B cell (primary cell): ENCODE measurements around the gene NFRKB. TPM values are rescaled to one million over a fixed set of nuclear protein-coding genes. Genes with fewer than 3 reads are reported as not detected.

Source experiments
- ATAC-seq: fragments of 200-7000 bp; cut with Tn5 transposase; one replicate; pipeline ENCODE4 v1.10.0; 2021; ENCODE audit warnings: low read depth, mild to moderate bottlenecking, moderate number of reproducible peaks, moderate library complexity
- CTCF ChIA-PET: fragments of 350-600 bp; sonication (Branson Sonifier 250); formaldehyde crosslinking; loops from one replicate; lab custom pipeline; 2021; ENCODE audit warnings: antibody characterized with exemption, inconsistent platforms; lab: Charles Lee
- POLR2A ChIA-PET: fragments of 350-600 bp; sonication (Branson Sonifier 250); formaldehyde crosslinking; loops from one replicate; lab custom pipeline; 2021; ENCODE audit warnings: antibody characterized with exemption; lab: Charles Lee
- DNase-seq: peaks from one replicate; pipeline ENCODE4 v3.0.0; 2013
- H2AFZ ChIP-seq: 2 replicates; pipeline ENCODE4 v1.6.1; 2012; ENCODE audit warnings: mild to moderate bottlenecking, low read depth, low read length; ENCODE audit not compliant: insufficient read depth, poor library complexity, severe bottlenecking
- H3K27ac ChIP-seq, 2 donors: 1 replicate in 1 of 2; 2 replicates in 1 of 2; pipeline ENCODE4 v1.5.1; 2012 to 2013; ENCODE audit warnings: low read length in 2 of 2, mild to moderate bottlenecking in 2 of 2, moderate library complexity in 1 of 2
- H3K27me3 ChIP-seq, 4 experiments: fragments of 200-600 bp in 1 of 4; sonication (generic) in 1 of 4; replicated peaks in 1 of 4; 1 replicate in 2 of 4; 2 replicates in 2 of 4; pipeline versions ENCODE4 v1.6.1 to v1.7.0; 2013 to 2016; ENCODE audit warnings: low read length in 3 of 4, mild to moderate bottlenecking in 2 of 4, mixed read lengths in 1 of 4, moderate library complexity in 1 of 4; ENCODE audit not compliant: insufficient read depth in 4 of 4, control insufficient read depth in 3 of 4; ENCODE audit errors: control extremely low read depth in 1 of 4
- H3K36me3 ChIP-seq, 2 experiments: replicated peaks in 1 of 2; 1 replicate in 1 of 2; 2 replicates in 1 of 2; pipeline versions ENCODE4 v1.6.1 to v1.7.1; 2013; ENCODE audit warnings: low read length in 1 of 2; ENCODE audit not compliant: insufficient read depth in 2 of 2, control insufficient read depth in 1 of 2; ENCODE audit errors: control extremely low read depth in 1 of 2, extremely low read depth in 1 of 2
- H3K4me1 ChIP-seq, 2 donors: fragments of 200-600 bp in 1 of 2; sonication (generic) in 1 of 2; 1 replicate in 1 of 2; 2 replicates in 1 of 2; pipeline versions ENCODE4 v1.5.1 to v1.6.1; 2013 to 2017; ENCODE audit warnings: low read length in 2 of 2; ENCODE audit not compliant: control insufficient read depth in 2 of 2, insufficient read depth in 2 of 2
- H3K4me2 ChIP-seq: replicated peaks from 2 replicates; pipeline ENCODE3; 2012; ENCODE audit warnings: mild to moderate bottlenecking, low read depth, low read length; ENCODE audit not compliant: poor library complexity, severe bottlenecking
- H3K4me3 ChIP-seq, 5 experiments: fragments of 200-600 bp in 1 of 5; sonication (generic) in 1 of 5; 1 replicate in 3 of 5; 2 replicates in 2 of 5; pipeline versions ENCODE4 v1.5.1 to v1.7.0; 2011 to 2016; ENCODE audit warnings: low read length in 4 of 5, mild to moderate bottlenecking in 4 of 5, low read depth in 2 of 5, control low read depth in 1 of 5, moderate library complexity in 1 of 5; ENCODE audit not compliant: insufficient read depth in 1 of 5; ENCODE audit errors: control extremely low read depth in 1 of 5, extremely low read depth in 1 of 5
- H3K79me2 ChIP-seq: fragments of 200-600 bp; sonication (generic); one replicate; pipeline ENCODE4 v1.6.0; 2016; ENCODE audit warnings: low read length; ENCODE audit not compliant: control insufficient read depth, insufficient read depth
- H3K9ac ChIP-seq: fragments of 200-600 bp; sonication (generic); 2 replicates; pipeline ENCODE4 v1.6.1; 2017; ENCODE audit warnings: mild to moderate bottlenecking, low read length, moderate library complexity
- H3K9me3 ChIP-seq, 3 donors: one replicate each; pipeline versions ENCODE4 v1.6.1 to v1.7.1; 2013; ENCODE audit warnings: low read length in 2 of 3; ENCODE audit not compliant: control insufficient read depth in 2 of 3, insufficient read depth in 1 of 3; ENCODE audit errors: control extremely low read depth in 1 of 3
- H4K20me1 ChIP-seq: 2 replicates; pipeline ENCODE4 v1.6.0; 2012; ENCODE audit warnings: mild to moderate bottlenecking, low read length; ENCODE audit not compliant: insufficient read depth, control insufficient read depth, poor library complexity, severe bottlenecking
- H3K27ac Mint-ChIP-seq: one replicate; pipeline ENCODE4 v1.8.0; 2021; ENCODE audit warnings: mixed read lengths
- H3K27me3 Mint-ChIP-seq: one replicate; pipeline ENCODE4 v1.8.0; 2021; ENCODE audit warnings: mixed read lengths
- H3K4me1 Mint-ChIP-seq: one replicate; pipeline ENCODE4 v1.8.0; 2021; ENCODE audit warnings: mixed read lengths
- H3K4me3 Mint-ChIP-seq: one replicate; pipeline ENCODE4 v1.8.0; 2021; ENCODE audit warnings: mixed read lengths
- H3K9me3 Mint-ChIP-seq: one replicate; pipeline ENCODE4 v1.8.0; 2022; ENCODE audit warnings: mixed read lengths; ENCODE audit not compliant: insufficient read depth
- EZH2 ChIP-seq: IDR thresholded peaks from 2 replicates; pipeline ENCODE4 v1.6.1; 2012; ENCODE audit warnings: borderline replicate concordance, low read depth, mild to moderate bottlenecking, moderate library complexity, low read length; ENCODE audit not compliant: insufficient read depth, poor library complexity, severe bottlenecking
- WGBS: methylation state at CpG from one replicate; pipeline ENCODE4 v1.1.5; 2013; ENCODE audit warnings: missing lambda C conversion rate; ENCODE audit not compliant: insufficient coverage; 5-methylcytosine and 5-hydroxymethylcytosine counted together
- intact Hi-C: fragments of 100-400 bp; cut with micrococcal nuclease; formaldehyde crosslinking; loops from one replicate; pipeline ENCODE4 v1.10.0; 2022
- polyA plus RNA-seq: library from polyadenylated mRNA; depleted of rRNA; stranded (reverse); fragments of >200 nt; gene quantifications from 2 replicates; pipeline ENCODE4 v1.2.3, GENCODE V29; 2012
- total RNA-seq, 2 donors: library from RNA; stranded (reverse); fragments of 120-200 nt in 1 of 2; gene quantifications; 1 replicate in 1 of 2; 2 replicates in 1 of 2; pipeline versions ENCODE4 v1.2.3 to v1.2.4, GENCODE V29; 2013 to 2022
- TF ChIP-seq, protein P1 (sequence below): fragments of 200-600 bp; IDR thresholded peaks from one replicate; pipeline ENCODE4 v1.8.0; 2022; ENCODE audit warnings: antibody characterized with exemption, mild to moderate bottlenecking

NFRKB gene
- total and polyA plus RNA-seq, 2 donors (not counting 1 experiment from before 2014, with no cell fraction given), result 28.2 to 36.9 TPM

DNA sequence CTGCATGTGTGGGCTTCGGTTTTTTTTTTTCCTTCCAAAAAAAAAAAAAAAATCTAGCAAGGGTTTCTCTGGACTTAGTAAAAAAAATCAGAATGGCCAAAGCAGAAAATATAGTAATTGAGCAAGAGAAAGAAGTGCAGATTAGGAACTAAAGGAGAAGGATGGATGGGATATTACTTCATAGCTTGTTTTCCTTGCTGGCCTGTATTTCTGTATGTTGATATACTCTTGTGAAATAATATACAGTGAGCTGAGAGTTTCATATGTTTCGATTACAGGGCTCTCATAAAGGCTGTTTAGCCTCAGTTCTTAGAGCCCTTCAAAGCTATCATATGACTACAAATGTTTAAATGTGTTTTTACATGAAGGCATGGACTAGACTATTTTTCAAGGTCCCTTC lies 34.3 kb upstream of the NFRKB start:
- Histone ChIP-seq H3K27ac (no peak overlapping the region), H4K20me1 (no peaks in the 10 kb centered on the region), H3K4me2 (no peak overlapping the region), H3K4me1 (no peaks in the 10 kb centered on the region), H3K27me3 (no peaks in the 10 kb centered on the region), H3K4me3 (no peak overlapping the region), H3K36me3 (peaks cover 0 to 10% of the 10 kb centered on the region in 2 experiments), H3K9ac (no peak overlapping the region), H2AFZ (no peak overlapping the region), H3K9me3 (no peaks in the 10 kb centered on the region), H3K79me2 (no peaks in the 10 kb centered on the region)
- TF ChIP-seq, protein P1, sequence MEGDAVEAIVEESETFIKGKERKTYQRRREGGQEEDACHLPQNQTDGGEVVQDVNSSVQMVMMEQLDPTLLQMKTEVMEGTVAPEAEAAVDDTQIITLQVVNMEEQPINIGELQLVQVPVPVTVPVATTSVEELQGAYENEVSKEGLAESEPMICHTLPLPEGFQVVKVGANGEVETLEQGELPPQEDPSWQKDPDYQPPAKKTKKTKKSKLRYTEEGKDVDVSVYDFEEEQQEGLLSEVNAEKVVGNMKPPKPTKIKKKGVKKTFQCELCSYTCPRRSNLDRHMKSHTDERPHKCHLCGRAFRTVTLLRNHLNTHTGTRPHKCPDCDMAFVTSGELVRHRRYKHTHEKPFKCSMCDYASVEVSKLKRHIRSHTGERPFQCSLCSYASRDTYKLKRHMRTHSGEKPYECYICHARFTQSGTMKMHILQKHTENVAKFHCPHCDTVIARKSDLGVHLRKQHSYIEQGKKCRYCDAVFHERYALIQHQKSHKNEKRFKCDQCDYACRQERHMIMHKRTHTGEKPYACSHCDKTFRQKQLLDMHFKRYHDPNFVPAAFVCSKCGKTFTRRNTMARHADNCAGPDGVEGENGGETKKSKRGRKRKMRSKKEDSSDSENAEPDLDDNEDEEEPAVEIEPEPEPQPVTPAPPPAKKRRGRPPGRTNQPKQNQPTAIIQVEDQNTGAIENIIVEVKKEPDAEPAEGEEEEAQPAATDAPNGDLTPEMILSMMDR, result no peak
- no peak for TF ChIP-seq EZH2
- DNase-seq, result no peak
- no peak overlapping the region for H3K27ac Mint-ChIP-seq
- CTCF ChIA-PET, result interaction anchor here (0.8 to 19.3 kb wide), 5 partner anchors 10 to 283 kb away, joined by 3 to 339 read pairs (median 3); no protein-coding TSS in a partner anchor
- no peak overlapping the region for H3K4me3 Mint-ChIP-seq
- H3K9me3 Mint-ChIP-seq, result no peaks in the 10 kb centered on the region
- intact Hi-C loops, result no loop called here
- WGBS, result no CpG with 5 or more reads among the region's 2 CpGs
- no peaks in the 10 kb centered on the region for H3K27me3 Mint-ChIP-seq
- no peak for ATAC-seq
- POLR2A ChIA-PET, result no interaction called here
- no peaks in the 10 kb centered on the region for H3K4me1 Mint-ChIP-seq

DNA sequence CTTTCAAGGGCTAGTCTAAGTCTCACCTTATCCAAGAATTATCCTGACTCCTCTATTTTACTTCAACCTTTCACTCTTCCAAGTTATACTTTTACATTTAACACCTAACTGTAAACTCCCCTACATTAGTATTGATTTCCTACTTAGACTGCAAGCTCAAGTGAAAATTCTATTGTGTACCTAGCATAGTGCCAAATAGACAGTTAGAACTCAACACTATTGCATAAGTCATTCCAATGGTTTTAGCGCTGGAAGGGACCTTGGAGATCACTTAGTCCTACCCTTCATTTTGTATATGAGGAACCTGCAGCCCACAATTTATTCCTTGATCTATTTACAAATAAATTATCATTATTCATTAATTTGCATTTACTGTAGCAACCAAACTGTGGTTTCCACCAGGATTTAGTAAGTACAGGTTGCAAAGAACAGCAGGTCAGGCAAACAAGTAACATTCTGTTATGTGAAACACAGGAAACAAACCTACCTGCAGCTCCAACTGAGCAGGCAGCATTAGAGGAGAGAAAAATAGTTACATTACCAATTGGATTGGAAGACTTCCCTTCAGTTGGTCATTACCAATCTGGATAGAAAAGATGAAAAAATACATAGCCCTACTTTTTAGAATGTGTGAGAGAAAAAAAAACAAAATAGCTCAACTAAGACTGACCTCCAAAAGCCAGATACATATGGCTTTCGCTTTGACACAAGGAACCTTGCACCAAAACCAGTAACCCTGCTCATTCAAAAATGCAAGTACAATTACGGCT lies 33.7 kb upstream of the NFRKB start:
- no peak for ATAC-seq
- no peaks in the 10 kb centered on the region for H3K4me1 ChIP-seq
- ChIA-PET POLR2A (no interaction called here), CTCF (interaction anchor here (0.8 to 19.3 kb wide), 3 partner anchors 16 to 204 kb away, joined by 3 to 339 read pairs (median 4); no protein-coding TSS in a partner anchor)
- no peak overlapping the region for H3K4me2 ChIP-seq
- no peak for DNase-seq
- H3K27me3 Mint-ChIP-seq, result no peaks in the 10 kb centered on the region
- no peak overlapping the region for H3K9ac ChIP-seq
- no peaks in the 10 kb centered on the region for H3K79me2 ChIP-seq
- H3K9me3 Mint-ChIP-seq, result no peaks in the 10 kb centered on the region
- 100% methylated on average over 1 of the region's 3 CpGs for WGBS
- no peaks in the 10 kb centered on the region for H3K27me3 ChIP-seq
- H3K4me3 ChIP-seq, result no peak overlapping the region
- H3K36me3 ChIP-seq, result peaks cover 0 to 13% of the 10 kb centered on the region in 2 experiments
- H2AFZ ChIP-seq, result no peak overlapping the region
- intact Hi-C loops, result no loop called here
- no peak overlapping the region for H3K27ac ChIP-seq
- no peak overlapping the region for H3K27ac Mint-ChIP-seq
- no peaks in the 10 kb centered on the region for H3K4me1 Mint-ChIP-seq
- no peaks in the 10 kb centered on the region for H3K9me3 ChIP-seq
- no peaks in the 10 kb centered on the region for H4K20me1 ChIP-seq
- no peak overlapping the region for H3K4me3 Mint-ChIP-seq
- no peak for TF ChIP-seq EZH2
- TF ChIP-seq, protein P1, result no peak
